Naive thymus-derived CD4-positive, alpha-beta T cell (primary cell): ENCODE data around the gene BTBD19. TPM values are rescaled to one million over a fixed set of nuclear protein-coding genes. Genes with fewer than 3 reads are reported as not detected.

Experiments used
- ATAC-seq: fragments of 150-1000 bp; cut with Tn5 transposase; 2 replicates; pipeline ENCODE4 v1.10.0; 2021; ENCODE audit warnings: mild to moderate bottlenecking, moderate library complexity
- CTCF ChIA-PET: fragments of 350-600 bp; sonication (Branson Sonifier 250); formaldehyde crosslinking; loops from one replicate; lab custom pipeline; 2021; ENCODE audit warnings: antibody characterized with exemption; lab: Charles Lee
- POLR2A ChIA-PET: fragments of 350-600 bp; sonication (Branson Sonifier 250); formaldehyde crosslinking; loops from one replicate; lab custom pipeline; 2021; ENCODE audit warnings: antibody characterized with exemption, inconsistent platforms; lab: Charles Lee
- DNase-seq, 9 donors: peaks; one replicate each; pipeline versions ENCODE4 v3.0.0 to v3.0.0-alpha.2; 2020 to 2022; ENCODE audit warnings: mixed read lengths in 1 of 9
- H3K27ac ChIP-seq: one replicate; pipeline ENCODE4 v1.7.0; 2013; ENCODE audit warnings: mild to moderate bottlenecking, low read depth, low read length, moderate library complexity
- H3K27me3 ChIP-seq, 2 donors: one replicate each; pipeline ENCODE4 v1.7.0; 2013; ENCODE audit warnings: low read length in 2 of 2, mild to moderate bottlenecking in 2 of 2, moderate library complexity in 2 of 2; ENCODE audit not compliant: control insufficient read depth in 2 of 2, insufficient read depth in 2 of 2
- H3K36me3 ChIP-seq, 3 experiments: 1 replicate in 2 of 3; 2 replicates in 1 of 3; pipeline ENCODE4 v1.7.0; 2013; ENCODE audit warnings: low read length in 3 of 3, mild to moderate bottlenecking in 3 of 3, moderate library complexity in 1 of 3; ENCODE audit not compliant: insufficient read depth in 3 of 3, control insufficient read depth in 2 of 3
- H3K4me1 ChIP-seq, 2 donors: one replicate each; pipeline ENCODE4 v1.7.0; 2013; ENCODE audit warnings: low read length in 2 of 2, mild to moderate bottlenecking in 2 of 2, moderate library complexity in 1 of 2; ENCODE audit not compliant: control insufficient read depth in 2 of 2, insufficient read depth in 2 of 2
- H3K4me3 ChIP-seq: 2 replicates; pipeline ENCODE4 v1.7.0; 2013; ENCODE audit warnings: mild to moderate bottlenecking, low read length
- H3K9me3 ChIP-seq, 3 experiments: 1 replicate in 2 of 3; 2 replicates in 1 of 3; pipeline ENCODE4 v1.7.0; 2013; ENCODE audit warnings: low read length in 3 of 3; ENCODE audit not compliant: control insufficient read depth in 2 of 3
- H3K27ac Mint-ChIP-seq, 9 donors: one replicate each; pipeline ENCODE4 v1.8.0; 2020 to 2022; ENCODE audit warnings: mixed read lengths in 9 of 9, mild to moderate bottlenecking in 8 of 9, moderate library complexity in 5 of 9, inconsistent platforms in 2 of 9
- H3K27me3 Mint-ChIP-seq, 5 donors: one replicate each; pipeline ENCODE4 v1.8.0; 2021 to 2022; ENCODE audit warnings: mixed read lengths in 5 of 5, mild to moderate bottlenecking in 1 of 5
- H3K36me3 Mint-ChIP-seq, 5 donors: one replicate each; pipeline ENCODE4 v1.8.0; 2020 to 2022; ENCODE audit warnings: mixed read lengths in 5 of 5, mild to moderate bottlenecking in 3 of 5, inconsistent platforms in 1 of 5
- H3K4me1 Mint-ChIP-seq, 7 donors: one replicate each; pipeline ENCODE4 v1.8.0; 2020 to 2022; ENCODE audit warnings: mixed read lengths in 7 of 7, mild to moderate bottlenecking in 3 of 7, inconsistent platforms in 1 of 7
- H3K4me3 Mint-ChIP-seq, 10 donors: one replicate each; pipeline ENCODE4 v1.8.0; 2020 to 2022; ENCODE audit warnings: mild to moderate bottlenecking in 10 of 10, mixed read lengths in 10 of 10, moderate library complexity in 6 of 10, inconsistent platforms in 2 of 10
- H3K9me3 Mint-ChIP-seq, 11 donors: one replicate each; pipeline ENCODE4 v1.8.0; 2020 to 2022; ENCODE audit warnings: mixed read lengths in 11 of 11, mild to moderate bottlenecking in 4 of 11, inconsistent platforms in 1 of 11, moderate library complexity in 1 of 11
- intact Hi-C, 2 donors: fragments of 100-400 bp; cut with micrococcal nuclease; formaldehyde crosslinking; loops; one replicate each; pipeline ENCODE4 v1.15.1; 2023
- polyA plus RNA-seq, 2 donors: library from polyadenylated mRNA; unstranded; fragments of 300-500 nt; fragmentation: Illumina TruSeq; gene quantifications; one replicate each; pipeline ENCODE4 v1.2.3, GENCODE V29; 2021
- total RNA-seq, 6 experiments: library from RNA in 5 of 6; stranded (reverse) in 5 of 6; gene quantifications; 1 replicate in 5 of 6; 2 replicates in 1 of 6; pipeline ENCODE4 v1.2.3 and lab custom pipeline; 2021 to 2026

The BTBD19 gene
- total and polyA plus RNA-seq, 7 experiments from 2014 or later = 0.07 to 47.2 (median 12.5) TPM

DNA sequence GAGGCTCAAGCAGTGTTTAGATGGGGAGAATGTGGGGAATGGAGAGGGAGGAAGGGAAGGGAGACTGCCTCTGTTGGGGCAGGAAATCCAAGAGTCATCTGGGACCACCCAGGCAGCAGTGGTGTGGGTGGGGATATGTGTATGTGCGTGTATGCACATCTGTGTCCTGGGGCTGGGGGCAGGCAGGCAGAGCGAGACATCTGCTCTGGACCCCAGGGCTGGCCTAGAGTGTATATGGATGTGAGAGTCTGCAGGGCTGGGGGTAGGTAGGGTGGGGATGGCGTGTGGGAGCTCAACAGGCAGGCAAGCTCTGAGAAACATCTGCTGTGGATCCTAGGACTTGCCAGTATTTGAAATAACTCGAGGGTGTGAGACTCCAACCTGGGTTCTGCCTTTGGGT, 31.3 kb downstream of the BTBD19 start:
- no peak for DNase-seq
- no peak overlapping the region for H3K4me3 ChIP-seq
- peak overlapping the region in 1 of 10 donors; percentile 45 for H3K4me3 Mint-ChIP-seq
- ATAC-seq = no peak
- H3K27me3 ChIP-seq = no peaks in the 10 kb centered on the region
- no peaks in the 10 kb centered on the region for H3K9me3 ChIP-seq
- no peak overlapping the region for H3K27ac ChIP-seq
- H3K27ac Mint-ChIP-seq = no peak overlapping the region
- H3K9me3 Mint-ChIP-seq = peaks cover 0 to 2% (median 0%) of the 10 kb centered on the region in 11 donors
- H3K36me3 ChIP-seq = no peaks in the 10 kb centered on the region
- ChIA-PET CTCF (no interaction called here), POLR2A (no interaction called here)
- H3K4me1 ChIP-seq = peaks cover 0 to 4% of the 10 kb centered on the region in 2 donors
- peaks cover 16 to 34% (median 23%) of the 10 kb centered on the region in 5 donors for H3K27me3 Mint-ChIP-seq
- peaks cover 8 to 21% (median 15%) of the 10 kb centered on the region in 7 donors for H3K4me1 Mint-ChIP-seq
- intact Hi-C loops = loop anchor here in 1 of 2 donors (5.0 kb wide), 1 partner anchor 173 kb away; the partner anchor contains the start of genes HECTD3 and UROD
- H3K36me3 Mint-ChIP-seq = peaks cover 0 to 10% (median 3%) of the 10 kb centered on the region in 5 donors

DNA sequence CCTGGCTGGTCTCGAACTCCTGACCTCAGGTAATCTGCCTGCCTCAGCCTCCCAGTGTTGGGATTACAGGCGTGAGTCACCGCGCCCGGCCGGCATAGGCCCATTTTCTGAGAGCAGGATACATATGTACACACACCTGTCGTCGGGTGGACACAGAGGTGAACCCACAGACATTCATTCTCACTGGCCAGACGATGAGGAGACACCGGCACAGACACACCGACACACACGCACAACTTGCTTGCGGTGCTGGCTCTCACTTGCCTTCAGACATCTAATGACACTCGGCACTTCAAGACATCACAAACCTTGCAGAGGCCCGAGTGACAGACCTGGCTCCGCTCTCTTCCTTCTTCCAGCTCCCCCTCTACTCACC, 34.2 kb downstream of the BTBD19 start:
- H3K27me3 Mint-ChIP-seq = peaks cover 16 to 34% (median 23%) of the 10 kb centered on the region in 5 donors

DNA sequence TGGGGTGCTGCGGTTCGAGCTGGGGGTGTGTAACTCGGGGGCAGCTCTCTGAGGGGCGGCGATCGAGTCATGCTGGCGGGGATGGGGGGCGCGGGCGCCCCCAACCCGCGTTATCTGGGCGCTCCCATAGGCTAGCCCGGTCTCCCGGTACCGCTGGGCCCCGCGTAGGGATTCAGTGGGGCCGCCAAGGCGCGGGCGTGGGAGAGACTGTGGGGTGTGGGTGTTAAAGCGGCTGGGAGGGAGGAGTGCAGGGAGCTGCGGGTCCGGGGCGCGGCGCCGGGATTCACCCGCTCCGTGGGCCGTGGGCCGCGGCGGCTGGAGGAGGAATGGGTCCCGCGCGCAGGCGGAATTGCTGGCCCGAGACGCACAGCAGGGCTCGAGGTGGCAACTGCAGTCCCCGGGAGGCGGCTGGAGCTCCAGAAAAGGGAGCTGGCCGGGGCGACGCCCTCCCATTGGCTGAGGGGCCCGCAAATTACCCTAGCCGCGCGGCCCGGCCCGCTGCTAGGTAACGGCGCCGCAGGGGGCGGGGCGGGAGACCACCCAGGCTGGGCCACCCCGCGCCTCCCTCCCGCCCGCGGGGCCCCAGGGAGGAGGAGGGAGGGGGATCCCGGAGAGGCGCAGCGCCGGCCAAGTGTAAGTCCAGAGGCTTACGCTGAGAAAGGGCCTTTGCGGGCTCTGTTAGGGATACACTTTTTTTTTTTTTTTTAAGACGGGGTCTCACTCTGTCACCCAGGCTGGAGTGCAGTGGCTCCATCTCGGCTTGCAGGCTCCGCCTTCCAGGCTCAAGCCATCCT, 34.7 kb downstream of the BTBD19 start, which contains the start of gene PTCH2:
Gene PTCH2 (minus strand): TSS at position 392 of the 794 bp plus-strand sequence. CDS start 321 bp downstream, at position 71.
- CTCF ChIA-PET = interaction anchor here (1.0 kb wide), 1 partner anchor 44 kb away, joined by 5 read pairs; no protein-coding TSS in a partner anchor

More for the DNA sequence above, 34.2 kb downstream of the BTBD19 start:
- ChIA-PET CTCF (interaction anchor here (1.0 kb wide), 1 partner anchor 44 kb away, joined by 5 read pairs; no protein-coding TSS in a partner anchor), POLR2A (interaction anchor here (1.1 kb wide), 1 partner anchor 21 kb away, joined by 3 read pairs; no protein-coding TSS in a partner anchor)
- Histone ChIP-seq H3K36me3 (no peaks in the 10 kb centered on the region), H3K4me1 (peaks cover 0 to 4% of the 10 kb centered on the region in 2 donors), H3K27ac (no peak overlapping the region), H3K9me3 (no peaks in the 10 kb centered on the region), H3K27me3 (no peaks in the 10 kb centered on the region), H3K4me3 (peak overlapping the region; percentile 13)
- H3K9me3 Mint-ChIP-seq = peaks cover 0 to 2% (median 0%) of the 10 kb centered on the region in 11 donors
- DNase-seq (peak in 1 of 9 donors; percentile 7), ATAC-seq (peak; percentile 36)
- H3K4me1 Mint-ChIP-seq = peaks cover 0 to 14% (median 7%) of the 10 kb centered on the region in 7 donors
- H3K36me3 Mint-ChIP-seq = peaks cover 0 to 17% (median 3%) of the 10 kb centered on the region in 5 donors
- intact Hi-C loops = no loop called here
- H3K4me3 Mint-ChIP-seq = peak overlapping the region; percentile 27 to 79 (median 64)
- no peak overlapping the region for H3K27ac Mint-ChIP-seq

DNA sequence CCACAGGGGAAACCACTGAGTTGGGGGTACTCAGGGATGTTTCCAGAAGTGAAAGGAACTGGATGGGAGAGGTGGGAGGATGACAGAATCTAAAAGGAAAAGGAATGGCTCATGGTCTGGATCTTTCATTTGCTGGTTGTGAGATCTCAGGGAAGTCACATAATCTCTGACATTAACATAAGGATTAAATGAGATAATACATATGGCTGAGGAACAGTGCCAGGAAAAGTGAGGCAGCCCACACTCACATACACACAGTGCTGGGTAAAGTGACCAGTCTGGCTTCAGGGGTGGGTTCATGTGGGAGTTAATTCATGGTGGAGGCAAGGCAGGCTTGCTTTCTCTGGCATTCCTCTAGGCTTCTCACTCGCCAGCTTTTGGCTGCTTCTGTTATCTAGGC, 38.7 kb downstream of the BTBD19 start:
- ATAC-seq = no peak
- Mint-ChIP-seq H3K27me3 (peaks cover 6 to 17% (median 6%) of the 10 kb centered on the region in 5 donors), H3K36me3 (peaks cover 0 to 20% (median 14%) of the 10 kb centered on the region in 5 donors), H3K4me3 (no peak overlapping the region), H3K4me1 (peaks cover 0 to 21% (median 9%) of the 10 kb centered on the region in 7 donors), H3K27ac (no peak overlapping the region), H3K9me3 (peaks cover 0 to 2% (median 0%) of the 10 kb centered on the region in 11 donors)
- Histone ChIP-seq H3K36me3 (peaks cover 0 to 17% (median 0%) of the 10 kb centered on the region in 3 experiments), H3K27ac (no peak overlapping the region), H3K4me3 (no peak overlapping the region), H3K9me3 (no peaks in the 10 kb centered on the region), H3K27me3 (no peaks in the 10 kb centered on the region), H3K4me1 (peaks cover 0 to 4% of the 10 kb centered on the region in 2 donors)
- CTCF ChIA-PET = no interaction called here
- DNase-seq = no peak
- intact Hi-C loops = no loop called here
- POLR2A ChIA-PET = interaction anchor here (1.2 kb wide), 1 partner anchor 47 kb away, joined by 3 read pairs; the partner anchor contains the start of gene PLK3

More for the DNA sequence above, 34.7 kb downstream of the BTBD19 start, which contains the start of gene PTCH2:
- peak within 1 kb of the TSS; percentile 27 to 79 (median 64) for H3K4me3 Mint-ChIP-seq
- Histone ChIP-seq H3K4me1 (peaks cover 0 to 4% of the 10 kb centered on the region in 2 donors), H3K27me3 (no peaks in the 10 kb centered on the region), H3K9me3 (no peaks in the 10 kb centered on the region), H3K27ac (no peak within 1 kb of the TSS), H3K4me3 (peak within 1 kb of the TSS; percentile 13), H3K36me3 (no peaks in the 10 kb centered on the region)
- H3K27ac Mint-ChIP-seq = peak within 1 kb of the TSS in 2 of 9 donors; percentile 5 to 48
- ATAC-seq = peak; percentile 68
- intact Hi-C loops = no loop called here
- peaks cover 0 to 14% (median 7%) of the 10 kb centered on the region in 7 donors for H3K4me1 Mint-ChIP-seq
- H3K27me3 Mint-ChIP-seq = peaks cover 16 to 34% (median 23%) of the 10 kb centered on the region in 5 donors
- H3K36me3 Mint-ChIP-seq = peaks cover 0 to 17% (median 3%) of the 10 kb centered on the region in 5 donors
- POLR2A ChIA-PET = interaction anchor here (1.1 kb wide), 1 partner anchor 22 kb away, joined by 3 read pairs; no protein-coding TSS in a partner anchor
- DNase-seq = peak in 2 of 9 donors; percentile 12 to 14
- H3K9me3 Mint-ChIP-seq = peaks cover 0 to 2% (median 0%) of the 10 kb centered on the region in 11 donors

DNA sequence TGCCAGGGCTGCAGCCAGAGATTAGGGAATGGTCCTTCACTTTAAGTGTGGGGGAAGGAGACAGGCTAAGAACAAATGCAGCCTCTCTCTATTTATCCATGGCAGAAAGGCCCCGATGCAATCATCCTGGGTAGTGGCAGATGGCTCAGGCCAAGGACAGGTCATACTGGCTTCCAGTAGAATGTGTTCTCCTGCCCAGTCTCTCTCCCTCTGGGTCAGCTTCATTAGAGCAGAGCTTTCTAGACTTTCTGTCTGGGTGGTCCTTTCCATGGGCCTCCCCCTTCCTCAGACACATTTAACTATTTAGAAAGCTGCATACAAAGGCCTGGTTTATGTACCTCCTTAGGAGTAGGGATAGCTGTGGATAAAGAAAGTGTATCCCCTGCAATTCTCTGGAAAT, 39.5 kb downstream of the BTBD19 start:
- peaks cover 0 to 15% (median 4%) of the 10 kb centered on the region in 7 donors for H3K4me1 Mint-ChIP-seq
- intact Hi-C loops = no loop called here

More for the DNA sequence above, 39.5 kb downstream of the BTBD19 start:
- H3K4me3 Mint-ChIP-seq = peak overlapping the region in 1 of 10 donors; percentile 7
- no peak for ATAC-seq
- H3K27me3 Mint-ChIP-seq = peaks cover 0 to 12% (median 0%) of the 10 kb centered on the region in 5 donors
- H3K36me3 Mint-ChIP-seq = peaks cover 0 to 23% (median 20%) of the 10 kb centered on the region in 5 donors
- Histone ChIP-seq H3K4me1 (peaks cover 0 to under 1% of the 10 kb centered on the region in 2 donors), H3K9me3 (no peaks in the 10 kb centered on the region), H3K4me3 (no peak overlapping the region), H3K27me3 (no peaks in the 10 kb centered on the region), H3K27ac (no peak overlapping the region), H3K36me3 (peaks cover 0 to 17% (median 0%) of the 10 kb centered on the region in 3 experiments)
- H3K27ac Mint-ChIP-seq = no peak overlapping the region
- ChIA-PET POLR2A (interaction anchor here (0.7 to 1.2 kb wide), 3 partner anchors 25 to 382 kb away, joined by 3 read pairs; partner anchors contain the start of gene PLK3), CTCF (no interaction called here)
- no peaks in the 10 kb centered on the region for H3K9me3 Mint-ChIP-seq
- DNase-seq = no peak
